ENCODE data around the gene ESAM.
"Not testable (repeated sequence)": the region's sequence is repeated elsewhere in the genome, so short reads cannot be mapped to it uniquely, and the experiment has no call there.

The ESAM gene

DNA sequence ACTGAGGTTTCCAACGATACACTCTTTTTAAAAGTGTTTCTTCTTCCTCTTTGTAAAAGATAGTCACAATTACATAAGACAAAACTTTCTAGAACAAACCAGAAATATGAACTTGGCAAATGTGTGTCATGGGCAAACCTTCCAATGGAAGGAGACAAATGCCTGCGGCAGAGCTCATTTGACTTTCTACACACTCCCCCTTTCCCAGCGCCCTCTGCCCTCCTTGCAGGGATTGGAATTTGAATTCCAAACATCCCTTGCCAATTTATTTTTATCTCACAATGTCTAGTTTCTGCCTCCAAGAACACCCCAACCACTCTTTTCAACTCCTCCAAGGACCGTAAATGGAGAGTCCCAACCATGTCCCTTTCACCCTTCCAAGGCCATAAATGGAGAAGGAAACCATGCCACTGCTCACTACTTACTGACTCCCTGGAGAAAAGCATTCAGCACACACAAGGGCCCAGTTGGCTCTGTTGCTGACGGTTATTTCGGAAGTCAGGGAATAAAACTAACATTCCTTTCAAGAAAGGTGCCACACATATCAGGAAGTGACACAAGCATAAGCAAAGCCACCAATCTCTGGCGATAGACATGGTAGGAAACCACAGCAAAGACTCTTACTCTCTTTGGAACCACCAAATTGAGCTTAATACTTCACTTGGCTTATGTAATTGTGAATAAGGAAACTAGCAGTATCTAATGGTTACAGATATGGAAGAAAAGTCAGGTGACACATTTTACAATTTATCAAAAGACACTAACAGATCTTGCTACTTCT, 15.0 kb upstream of the ESAM start:
- DNase-seq (ENCODE audit: low spot score) (no peak), FAIRE-seq (no peak)

DNA sequence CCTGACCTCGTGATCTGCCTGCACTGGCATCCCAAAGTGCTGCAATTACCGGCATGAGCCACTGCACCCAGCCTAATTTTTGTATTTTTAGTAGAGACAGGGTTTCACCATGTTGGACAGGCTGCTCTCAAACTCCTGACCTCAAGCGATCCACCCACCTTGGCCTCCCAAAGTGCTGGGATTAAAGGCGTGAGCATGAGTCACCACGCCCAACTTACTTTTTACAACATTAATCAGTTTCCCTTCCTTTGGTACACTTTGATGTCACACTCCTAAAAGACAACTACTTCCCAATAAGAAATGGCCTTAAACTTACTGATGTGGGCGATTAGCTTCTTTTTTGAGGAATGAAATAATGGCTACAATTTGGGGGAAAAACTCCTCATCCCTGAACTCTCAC, 8.9 kb upstream of the ESAM start:
- DNase-seq (ENCODE audit: low spot score); FAIRE-seq: not testable (repeated sequence)

DNA sequence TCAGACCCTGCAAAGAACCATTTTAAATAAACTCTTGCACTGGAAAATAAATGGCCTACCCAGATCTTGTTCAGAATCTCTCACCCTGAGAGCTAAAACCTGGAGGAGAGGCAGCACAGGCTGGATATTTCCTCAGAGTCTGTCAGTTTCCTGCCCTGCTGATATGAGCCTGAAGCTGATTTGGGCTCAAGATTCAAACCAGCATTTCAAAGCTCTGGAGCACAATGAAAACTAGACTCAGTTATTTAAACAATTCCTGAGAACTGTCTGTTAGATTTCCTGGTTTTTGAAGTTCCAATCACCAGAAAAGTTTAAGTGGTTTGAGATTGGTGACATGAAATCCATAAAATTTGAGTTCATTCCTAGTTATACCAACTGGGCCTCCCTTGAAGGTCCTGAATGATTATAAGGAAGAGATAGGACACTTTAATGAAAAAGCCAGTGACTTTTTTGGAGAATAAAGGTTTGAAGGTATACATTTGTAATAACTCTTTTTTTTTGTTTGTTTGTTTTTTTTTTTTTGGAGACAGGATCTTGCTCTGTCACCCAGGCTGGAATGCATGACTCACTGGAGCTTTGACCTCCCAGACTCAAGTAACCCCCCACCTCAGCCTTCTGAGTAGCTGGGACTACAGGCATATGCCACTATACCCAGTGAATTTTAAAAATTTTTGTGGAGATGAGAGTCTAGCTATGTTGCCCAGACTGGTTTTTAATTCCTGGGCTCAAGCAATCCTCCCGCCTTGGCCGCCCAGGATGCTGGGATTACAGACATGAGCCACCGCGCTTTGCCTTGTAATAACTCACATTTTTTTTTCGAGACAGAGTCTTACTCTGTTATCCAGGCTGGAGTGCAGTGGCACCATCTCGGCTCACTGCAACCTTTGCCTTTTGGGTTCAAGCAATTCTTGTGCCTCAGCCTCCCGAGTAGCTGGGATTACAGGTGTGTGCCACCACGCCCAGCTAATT, 8.0 kb upstream of the ESAM start:
- FAIRE-seq (no peak), DNase-seq (ENCODE audit: low spot score) (peak; percentile 46)

DNA sequence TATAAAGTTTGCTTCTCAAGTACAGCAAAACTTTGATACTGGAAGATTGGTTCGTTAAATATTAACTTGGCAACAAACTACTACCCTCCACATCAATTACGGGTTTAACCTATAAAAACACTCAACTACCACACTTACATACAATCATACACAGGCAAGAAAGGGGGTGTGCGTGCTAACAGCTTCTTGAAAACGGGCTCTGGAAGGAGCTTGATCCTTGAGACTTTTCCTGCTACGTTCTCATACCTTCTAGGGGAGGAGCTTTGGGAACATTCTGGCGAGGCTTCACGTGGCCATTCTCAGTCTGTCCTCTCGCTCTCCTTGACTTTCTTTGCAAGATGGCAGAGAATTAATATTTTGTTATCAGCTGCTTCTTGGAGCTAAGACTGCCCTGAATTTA, 6.8 kb upstream of the ESAM start:
- FAIRE-seq (no peak), DNase-seq (ENCODE audit: low spot score) (no peak)

DNA sequence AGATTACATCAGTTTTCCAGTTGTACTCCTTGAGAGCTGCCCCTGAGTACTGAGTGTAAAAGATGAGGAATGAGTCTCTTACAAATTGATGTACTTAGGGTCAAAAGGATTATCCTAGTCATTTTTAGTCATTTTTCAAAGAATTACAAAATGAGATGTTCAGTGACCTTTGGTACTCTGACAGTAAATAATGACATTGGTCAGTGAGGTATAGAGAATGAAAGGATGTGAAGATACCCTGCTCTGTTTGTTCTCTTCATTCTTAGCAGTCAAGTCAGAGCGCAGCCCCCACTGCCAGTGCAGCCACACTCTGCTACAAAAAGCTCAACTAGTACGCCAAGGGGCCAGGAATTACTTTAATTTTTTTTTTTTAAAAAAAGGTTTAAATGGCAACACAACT, 4.1 kb upstream of the ESAM start:
- DNase-seq (ENCODE audit: low spot score) (peak; percentile 72), FAIRE-seq (no peak)

DNA sequence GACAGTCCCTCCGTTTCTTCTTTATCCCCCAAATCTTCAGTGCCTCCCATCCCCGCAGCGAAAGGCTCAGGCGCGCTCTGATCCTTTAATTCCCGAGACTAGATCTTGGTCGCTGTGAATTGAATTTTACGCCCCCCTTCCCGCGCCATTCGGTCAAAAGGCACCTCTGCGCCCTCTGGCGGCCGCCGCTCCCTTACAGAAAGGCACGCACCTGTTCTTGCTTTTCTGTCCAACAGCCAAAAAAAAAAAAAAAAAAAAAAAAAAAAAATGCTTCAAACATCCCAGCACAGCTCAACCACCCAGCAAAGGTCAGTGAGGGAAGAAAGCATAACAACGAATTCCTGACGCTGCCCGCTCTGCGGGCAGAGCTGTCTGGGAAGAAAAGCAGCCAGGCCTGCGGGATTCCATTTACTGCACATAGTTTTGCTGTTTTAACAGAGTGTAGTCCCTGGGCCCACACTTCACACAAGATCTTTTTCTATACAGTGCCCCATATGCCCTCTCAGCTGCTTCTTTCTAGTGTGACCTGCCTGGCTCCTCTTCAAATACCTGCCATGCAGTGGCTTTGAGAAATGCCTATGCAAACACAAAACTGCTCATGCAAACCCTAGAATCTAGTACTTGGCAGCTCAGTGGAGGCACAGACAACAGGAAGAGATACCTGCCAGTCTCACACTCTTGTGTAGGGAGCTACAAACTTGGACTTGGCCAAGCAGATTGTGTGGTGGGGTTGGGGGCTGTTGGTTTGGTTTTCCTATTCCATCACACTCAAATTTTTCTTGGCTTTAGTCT, 1.3 kb upstream of the ESAM start:
- FAIRE-seq (no peak), DNase-seq (ENCODE audit: low spot score) (peak; percentile 42)

DNA sequence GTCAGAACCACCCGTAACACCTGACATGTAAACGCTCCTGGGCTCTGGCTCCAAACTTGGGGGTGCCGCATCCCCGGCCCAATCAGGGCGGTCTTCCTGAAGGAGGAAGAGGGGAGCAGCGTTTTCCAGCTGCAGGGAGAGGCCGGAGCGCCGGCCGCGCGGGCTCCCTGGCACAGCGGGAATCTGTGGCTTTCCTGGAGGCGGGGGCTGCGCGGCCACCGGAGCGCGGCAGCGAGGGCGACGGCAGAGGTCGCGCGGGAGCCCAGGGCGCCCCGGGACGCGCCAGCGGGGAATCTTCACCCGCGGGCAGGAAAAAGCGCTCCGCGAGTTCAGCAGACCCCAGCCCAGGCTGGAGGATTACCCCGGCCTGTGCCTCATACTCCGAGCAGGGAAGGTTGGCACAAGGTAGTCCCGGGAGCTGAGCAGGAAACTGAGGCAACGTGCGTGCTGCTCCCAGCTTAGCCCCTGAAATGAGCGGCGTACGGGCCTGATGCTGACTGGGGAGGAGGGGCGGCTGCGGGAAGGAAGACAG, 600 bp upstream of the ESAM start:
- no peak for DNase-seq (ENCODE audit: low spot score)
- no peak for FAIRE-seq

DNA sequence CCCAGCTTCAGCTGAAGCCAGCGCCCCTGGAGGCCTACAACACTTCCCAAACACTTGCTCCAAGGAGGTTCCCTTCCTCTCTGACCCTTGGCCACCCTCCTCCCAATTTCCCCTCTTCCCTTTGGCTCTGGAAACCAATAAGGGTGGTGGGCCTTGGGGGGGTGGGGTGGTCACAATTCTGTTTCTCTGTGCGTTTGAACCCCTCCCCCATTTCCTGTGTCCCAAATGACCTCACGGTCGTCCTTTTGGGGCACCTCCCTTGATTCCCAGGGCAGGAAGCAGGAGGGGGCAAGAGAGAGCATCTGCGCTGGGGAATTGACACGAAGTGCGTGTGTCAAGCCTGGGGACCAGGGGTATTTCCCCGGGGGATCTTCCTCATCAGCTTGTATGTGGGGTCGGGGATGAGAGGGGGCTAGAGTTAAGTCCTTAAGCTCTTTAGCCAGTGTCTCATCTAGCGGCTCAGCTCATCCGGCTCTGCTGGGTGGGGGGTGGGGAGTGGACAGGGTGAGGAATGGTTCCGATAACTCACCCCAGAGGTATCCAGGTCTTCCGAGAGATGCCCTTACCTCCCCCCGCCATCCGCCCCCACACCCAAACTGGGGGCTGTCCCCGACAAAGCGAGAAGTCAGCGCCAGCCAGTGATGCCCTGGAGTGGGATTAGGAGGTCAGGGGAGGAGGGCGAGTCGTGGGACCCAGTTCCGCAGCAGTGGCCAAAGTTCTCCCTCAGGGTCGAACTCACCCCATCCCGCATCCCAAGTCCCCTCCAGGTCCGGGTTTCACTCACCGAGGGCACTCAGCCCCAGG, 587 bp downstream of the ESAM start:
- no peak for FAIRE-seq
- DNase-seq (ENCODE audit: low spot score) = no peak

DNA sequence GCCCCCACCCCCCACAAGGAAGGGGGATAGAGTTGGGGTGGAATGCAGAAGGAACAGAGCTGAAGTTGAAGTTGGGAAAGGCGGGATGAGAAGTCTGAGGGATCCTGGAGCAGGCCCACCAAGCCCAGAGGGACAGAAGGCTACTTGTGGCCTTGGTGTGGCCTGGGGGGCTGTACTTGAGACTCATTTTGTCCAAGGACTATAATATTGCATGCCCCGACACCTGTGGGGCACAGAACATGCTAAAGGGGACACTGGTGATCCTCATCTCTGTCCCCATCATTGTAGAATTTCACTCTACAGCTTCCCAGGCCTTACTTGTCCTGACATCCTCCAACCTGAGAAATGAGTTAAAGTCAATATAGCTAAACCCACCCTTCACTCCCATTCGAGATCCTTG, 1.3 kb downstream of the ESAM start:
- FAIRE-seq = no peak
- DNase-seq (ENCODE audit: low spot score) = no peak

DNA sequence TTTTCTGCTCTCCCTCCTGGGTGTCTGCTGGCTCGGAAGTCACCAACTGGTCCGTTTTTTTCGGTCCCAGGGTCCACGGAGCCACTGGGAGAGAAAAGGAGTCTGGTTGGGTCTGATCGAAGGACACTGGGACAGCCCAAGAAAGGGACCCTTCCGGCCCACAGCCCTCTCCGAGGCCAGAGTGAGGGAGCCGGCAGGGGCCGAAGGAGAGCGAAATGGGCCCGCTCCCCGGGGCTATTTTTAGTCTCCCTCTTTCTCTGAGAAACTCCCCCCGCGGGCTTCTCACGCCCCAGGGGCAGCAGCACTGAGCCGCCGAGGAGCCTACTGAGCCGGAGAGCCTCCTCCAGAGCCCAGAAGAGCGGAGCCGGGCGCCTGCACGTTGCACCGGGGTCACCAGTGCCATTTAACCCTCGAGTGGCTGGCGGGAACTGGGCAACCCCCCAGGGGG, 1.9 kb downstream of the ESAM start:
- no peak for DNase-seq (ENCODE audit: low spot score)
- FAIRE-seq = no peak

DNA sequence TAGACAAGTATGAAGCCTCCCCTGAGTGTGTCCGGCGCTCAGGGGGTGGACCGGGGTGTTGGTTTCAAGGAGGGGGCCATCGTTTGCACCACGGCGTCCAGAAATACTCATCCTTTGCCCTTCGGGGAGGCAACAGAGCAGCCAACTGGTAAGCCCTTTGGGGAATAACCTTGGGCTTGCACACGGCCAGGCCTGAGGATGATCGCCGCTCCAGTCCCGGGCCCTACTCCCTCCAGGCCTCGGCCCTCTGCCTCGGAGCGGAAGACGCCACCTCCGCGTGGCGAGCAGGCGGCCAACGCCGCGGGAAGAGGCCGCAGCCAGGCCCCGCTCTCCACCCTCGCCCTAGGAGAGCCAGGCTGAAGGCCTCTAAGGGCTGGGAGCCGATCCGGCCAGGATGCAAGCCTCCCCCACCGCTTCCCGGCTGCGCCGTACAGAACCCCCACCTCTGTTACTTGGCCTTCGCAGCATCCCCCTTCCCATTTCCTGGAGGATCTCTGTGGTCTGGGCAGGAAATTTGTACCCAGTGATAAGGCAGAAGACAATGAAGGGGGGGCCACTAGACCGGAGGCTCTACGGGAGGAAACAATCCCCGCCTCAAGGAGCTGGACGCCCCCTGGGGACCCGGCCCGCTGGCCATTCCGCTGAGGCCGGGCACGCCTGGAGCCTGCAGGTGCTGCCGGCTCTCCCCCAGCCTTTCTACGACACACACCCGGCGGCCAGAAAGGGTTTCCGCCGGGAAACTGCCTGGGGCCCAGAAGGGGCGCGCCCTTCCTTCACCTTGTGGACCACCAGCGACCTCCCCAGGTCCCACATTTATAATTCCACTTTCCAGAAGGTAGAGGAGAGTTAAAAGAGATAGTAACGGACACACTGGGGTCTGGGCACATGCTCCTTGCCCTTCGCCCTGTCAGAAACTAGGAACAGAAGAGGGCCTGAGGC, 2.6 kb downstream of the ESAM start:
- no peak for FAIRE-seq
- no peak for DNase-seq (ENCODE audit: low spot score)

DNA sequence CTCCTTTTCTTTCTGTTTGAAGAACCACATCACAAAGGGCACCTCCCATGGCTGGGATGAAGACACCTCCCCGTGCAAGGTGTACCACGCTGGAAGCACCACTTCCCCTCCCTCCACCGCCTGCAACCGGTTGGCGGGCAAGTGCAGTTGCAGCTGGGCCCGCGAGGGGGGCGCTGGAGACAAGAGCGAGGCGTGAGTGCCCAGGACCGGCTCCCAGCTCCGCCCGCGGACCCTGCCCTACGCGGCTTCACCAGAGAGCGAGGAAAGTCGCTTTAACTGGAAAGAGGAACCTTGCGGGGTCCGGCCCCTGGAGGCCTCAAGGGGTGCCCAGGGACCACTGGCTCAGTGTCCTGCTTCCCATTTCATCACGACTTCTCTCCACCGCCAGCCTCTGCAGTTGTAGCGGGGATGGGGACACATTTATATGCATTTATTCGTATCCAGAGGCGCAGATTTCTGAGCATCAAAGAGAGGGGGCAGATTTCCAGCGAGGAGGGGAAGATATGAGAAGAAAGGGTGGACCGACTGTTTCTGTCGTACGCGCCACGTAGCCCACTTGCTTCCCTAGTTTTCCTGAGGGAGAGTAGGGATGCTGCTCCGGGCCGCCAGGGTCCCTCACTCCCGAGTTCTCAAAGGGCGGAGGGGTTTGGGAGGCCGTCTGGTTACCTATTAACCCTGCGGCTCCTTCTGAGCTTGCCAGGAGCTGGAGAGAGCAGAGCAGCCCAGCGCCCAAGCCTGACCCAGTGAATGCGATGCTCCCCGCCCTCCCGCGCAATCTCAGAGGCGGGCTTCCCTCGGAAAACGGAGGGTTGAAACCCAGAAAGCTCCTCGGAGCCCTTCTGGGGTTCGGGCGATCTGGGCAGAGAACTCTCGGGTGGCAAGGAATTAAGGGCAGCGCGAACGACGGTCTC, 3.5 kb downstream of the ESAM start:
- peak; percentile 20 for DNase-seq (ENCODE audit: low spot score)
- FAIRE-seq = no peak

DNA sequence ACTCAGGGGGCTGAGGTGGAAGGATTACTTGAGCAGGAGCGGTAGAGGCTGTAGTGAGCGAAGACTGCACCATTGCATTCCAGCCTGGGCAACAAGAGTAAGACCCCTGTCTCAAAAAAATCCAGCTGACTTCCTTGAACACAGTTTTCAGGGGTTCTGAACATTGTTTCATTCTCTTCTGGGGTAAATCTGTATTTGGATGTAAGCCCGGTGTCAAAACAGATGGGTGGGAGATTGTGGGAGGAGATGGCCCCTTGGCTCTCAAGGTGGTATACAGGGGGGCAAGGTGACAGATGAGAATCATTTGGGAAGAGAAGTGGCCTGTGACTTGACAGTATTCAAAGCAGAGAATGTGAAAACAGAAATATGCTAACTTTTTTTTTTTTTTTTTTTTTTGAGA, 4.8 kb downstream of the ESAM start:
- no peak for FAIRE-seq
- no peak for DNase-seq (ENCODE audit: low spot score)

DNA sequence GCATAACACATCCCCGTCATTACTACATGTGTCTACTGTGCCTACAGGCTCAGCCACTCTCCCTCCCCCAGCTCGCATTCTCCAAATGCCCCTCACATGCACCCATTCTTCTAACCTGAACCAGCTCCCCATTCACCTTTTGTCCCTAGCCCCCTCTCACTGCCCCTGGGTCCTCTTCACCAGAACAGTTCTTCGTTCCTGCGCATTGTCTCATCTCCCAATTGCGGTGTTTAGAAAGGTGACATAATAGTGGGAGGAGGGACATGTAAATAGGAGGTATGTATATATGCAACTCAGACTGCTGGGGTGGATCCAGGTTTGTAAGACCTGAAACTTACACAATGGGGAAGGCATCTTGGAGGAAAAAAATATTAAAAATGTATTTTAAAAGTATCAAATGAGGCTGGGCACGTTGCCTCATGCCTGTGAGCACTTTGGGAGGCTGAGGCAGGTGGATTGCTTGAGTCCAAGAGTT, 5.3 kb downstream of the ESAM start:
- DNase-seq (ENCODE audit: low spot score) (no peak), FAIRE-seq (no peak)

DNA sequence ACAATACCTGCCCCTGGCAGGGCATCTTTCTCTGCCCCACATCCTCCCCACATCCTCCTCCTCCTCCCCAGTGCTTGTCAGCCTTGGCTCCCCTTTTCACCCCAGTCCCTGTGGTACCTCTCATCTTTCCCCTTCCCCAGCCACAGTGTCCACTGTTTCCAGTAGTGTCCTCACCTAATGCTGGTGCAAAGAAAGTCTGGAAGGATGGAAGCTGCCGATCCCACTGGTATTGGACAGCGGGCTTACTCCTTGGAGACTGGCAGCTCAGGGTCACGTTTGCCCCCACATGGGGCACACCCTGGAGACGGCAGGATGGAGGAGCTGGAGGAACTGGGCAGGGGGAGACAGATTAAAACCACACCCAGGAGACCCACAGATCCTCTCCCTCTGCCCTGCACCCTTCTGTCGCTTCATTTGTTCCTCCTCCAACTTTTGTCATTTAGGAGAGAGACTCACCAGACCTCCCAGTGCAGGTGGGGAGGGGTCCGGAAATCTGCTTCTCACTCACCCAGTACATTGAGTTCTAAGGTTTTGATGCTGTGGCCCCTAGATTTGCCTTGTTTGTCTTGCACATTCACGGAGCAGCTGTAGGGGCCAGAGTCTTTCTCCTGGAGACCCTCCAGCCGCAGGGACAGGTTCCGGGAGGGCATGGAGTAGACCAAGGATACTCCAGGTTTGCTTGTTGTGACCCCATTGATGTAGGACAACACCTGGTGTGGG, 5.9 kb downstream of the ESAM start:
- FAIRE-seq = no peak
- DNase-seq (ENCODE audit: low spot score) = no peak

DNA sequence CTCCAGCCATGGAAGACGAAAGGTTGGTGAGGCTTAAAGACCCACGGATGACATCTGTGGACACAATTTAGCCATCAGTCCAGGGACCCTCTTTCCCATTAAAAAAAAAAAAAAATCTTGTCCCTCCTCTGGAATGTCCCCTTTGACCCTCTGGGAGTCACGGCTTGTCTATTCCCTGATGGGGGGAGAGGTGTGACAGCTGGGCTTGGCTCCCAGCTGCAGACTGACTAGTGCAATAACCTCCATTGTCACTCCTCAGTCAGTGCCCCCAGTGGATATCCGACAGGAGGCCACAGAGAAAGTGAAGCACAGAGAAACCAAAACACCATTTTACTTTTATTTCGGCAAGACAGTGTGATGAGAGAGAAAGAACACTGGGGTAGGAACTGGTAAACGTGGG, 7.4 kb downstream of the ESAM start:
- DNase-seq (ENCODE audit: low spot score) (peak; percentile 12), FAIRE-seq (no peak)

DNA sequence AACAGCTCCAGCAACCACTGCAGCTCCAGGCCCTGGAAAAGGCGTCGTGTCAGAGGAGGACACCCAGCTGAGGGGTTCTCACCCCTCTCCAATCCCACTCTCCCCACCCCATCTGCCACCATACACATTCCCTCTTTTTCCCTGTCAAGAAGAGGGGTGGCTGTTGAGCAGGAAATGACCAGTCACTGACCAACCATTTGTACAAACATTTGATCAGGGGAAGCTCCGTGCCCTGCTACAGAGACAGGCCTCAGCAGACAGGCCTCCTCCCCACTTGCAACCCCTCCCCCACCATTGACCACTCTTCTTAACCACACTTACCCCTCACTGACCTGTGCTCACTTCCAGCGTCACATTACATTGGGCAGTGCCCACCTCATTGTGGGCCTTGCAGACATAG, 7.8 kb downstream of the ESAM start:
- FAIRE-seq = no peak
- peak; percentile 52 for DNase-seq (ENCODE audit: low spot score)

DNA sequence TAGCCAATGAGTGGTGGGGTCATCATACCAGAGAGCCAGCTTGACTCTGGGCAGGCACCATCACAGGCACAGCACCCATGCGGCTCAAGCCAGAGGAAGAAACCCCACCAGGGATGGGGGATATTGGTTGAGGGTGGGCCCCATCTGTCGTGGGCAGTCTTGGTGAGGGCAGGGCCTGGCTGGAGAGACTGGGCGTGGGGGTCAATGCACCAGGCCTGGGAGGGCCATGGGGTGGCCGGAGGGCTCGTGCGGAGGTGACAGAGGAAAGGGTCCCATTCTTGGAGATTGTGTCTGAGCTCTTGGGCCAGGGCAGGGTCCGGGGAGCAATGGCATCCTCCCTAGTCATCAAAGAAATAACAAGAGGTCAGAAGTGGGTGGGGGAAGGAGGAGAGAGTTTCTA, 8.5 kb downstream of the ESAM start:
- FAIRE-seq (no peak), DNase-seq (ENCODE audit: low spot score) (no peak)
